HepG2 (cell line): ENCODE data around the gene XDH.

Source experiments
- CTCF ChIP-seq: sonication (generic); formaldehyde crosslinking; IDR thresholded peaks from 2 replicates; pipeline ENCODE4 v1.5.0; 2020; ENCODE audit warnings: mild to moderate bottlenecking, missing genetic modification reagents, moderate library complexity
- EP300 ChIP-seq, 3 experiments: sonication (generic) in 1 of 3; formaldehyde crosslinking in 1 of 3; IDR thresholded peaks; 2 replicates each; pipeline versions ENCODE4 v1.5.1 to v1.6.1; 2011 to 2020; ENCODE audit warnings: low read depth in 2 of 3, low read length in 2 of 3, borderline replicate concordance in 1 of 3, improper control_type of control experiment in 1 of 3, mild to moderate bottlenecking in 1 of 3, missing genetic modification reagents in 1 of 3, moderate library complexity in 1 of 3
- FOXA3 ChIP-seq: IDR thresholded peaks from 2 replicates; pipeline ENCODE4 v1.6.1; 2016; ENCODE audit warnings: missing genetic modification reagents, missing compliant biosample characterization
- GFI1 ChIP-seq: sonication (generic); formaldehyde crosslinking; IDR thresholded peaks from 2 replicates; pipeline ENCODE4 v1.5.0; 2020; ENCODE audit warnings: missing genetic modification reagents, mild to moderate bottlenecking, borderline replicate concordance
- HOXA7 ChIP-seq: sonication (generic); formaldehyde crosslinking; IDR thresholded peaks from 2 replicates; pipeline ENCODE4 v1.8.1; 2022; ENCODE audit warnings: mild to moderate bottlenecking, missing genetic modification reagents, moderate library complexity
- POLR2A ChIP-seq, 2 experiments: IDR thresholded peaks; 2 replicates each; pipeline ENCODE4 v1.6.1; 2011; ENCODE audit warnings: low read depth in 2 of 2, low read length in 2 of 2, mild to moderate bottlenecking in 1 of 2, moderate library complexity in 1 of 2; ENCODE audit not compliant: insufficient read depth in 1 of 2
- RCOR2 ChIP-seq: IDR thresholded peaks from 2 replicates; pipeline ENCODE4 v1.6.1; 2016; ENCODE audit warnings: missing biosample characterization, missing genetic modification reagents
- SRF ChIP-seq: IDR thresholded peaks from 2 replicates; pipeline ENCODE4 v1.6.1; 2011; ENCODE audit warnings: mild to moderate bottlenecking, low read depth, low read length, moderate library complexity
- ZNF589 ChIP-seq: sonication (generic); formaldehyde crosslinking; conservative IDR thresholded peaks from 2 replicates; pipeline ENCODE4 v1.8.0; 2022; ENCODE audit warnings: mild to moderate bottlenecking, moderate library complexity, missing genetic modification reagents
- ZNF720 ChIP-seq: sonication (generic); formaldehyde crosslinking; IDR thresholded peaks from 2 replicates; pipeline ENCODE4 v1.4.0; 2020; ENCODE audit warnings: missing genetic modification reagents
- TF ChIP-seq, protein P1 (sequence below): fragments of 450-650 bp; IDR thresholded peaks from 2 replicates; pipeline ENCODE4 v1.6.1; 2016
- TF ChIP-seq, protein P2 (sequence below): IDR thresholded peaks from 2 replicates; pipeline ENCODE4 v1.6.1; 2016; ENCODE audit warnings: missing compliant biosample characterization, missing genetic modification reagents, borderline replicate concordance

DNA sequence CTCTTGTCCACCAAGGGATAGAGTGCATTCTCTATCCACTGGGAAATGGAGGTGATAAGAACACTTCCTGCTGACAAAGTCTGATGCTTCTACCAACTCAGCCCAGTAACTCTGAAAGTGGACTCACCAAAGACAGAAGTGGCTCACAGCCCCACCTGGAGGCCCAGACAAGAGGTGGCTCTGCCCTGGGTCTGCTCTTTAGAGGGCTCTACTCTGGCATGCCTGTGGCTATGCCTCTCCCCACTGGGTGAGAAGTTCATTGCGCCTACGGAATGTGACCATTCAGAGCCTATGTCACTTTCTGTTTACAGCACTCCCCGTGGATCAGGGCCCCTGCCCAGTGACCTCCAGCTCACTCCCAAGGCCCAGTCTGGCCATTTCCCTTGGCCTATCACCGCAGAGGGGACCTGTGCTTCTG, 13.5 kb upstream of the XDH start:
- no peak for TF ChIP-seq RCOR2 (CRISPR knock-in tag)
- TF ChIP-seq GFI1 = no peak
- no peak for TF ChIP-seq EP300 (IDR thresholded peaks at IDR 0.05; ENCODE audit: low read depth in 2 of 2, low read length in 2 of 2)
- TF ChIP-seq EP300 (CRISPR knock-in tag; IDR thresholded peaks at IDR 0.05; ENCODE audit: borderline replicate concordance) = no peak
- no peak for TF ChIP-seq FOXA3 (CRISPR knock-in tag)
- no peak for TF ChIP-seq SRF
- no peak for TF ChIP-seq POLR2A (IDR thresholded peaks at IDR 0.05; ENCODE audit: insufficient read depth in 1 of 2, low read depth in 2 of 2, low read length in 2 of 2)
- no peak for TF ChIP-seq HOXA7
- TF ChIP-seq, protein P1, sequence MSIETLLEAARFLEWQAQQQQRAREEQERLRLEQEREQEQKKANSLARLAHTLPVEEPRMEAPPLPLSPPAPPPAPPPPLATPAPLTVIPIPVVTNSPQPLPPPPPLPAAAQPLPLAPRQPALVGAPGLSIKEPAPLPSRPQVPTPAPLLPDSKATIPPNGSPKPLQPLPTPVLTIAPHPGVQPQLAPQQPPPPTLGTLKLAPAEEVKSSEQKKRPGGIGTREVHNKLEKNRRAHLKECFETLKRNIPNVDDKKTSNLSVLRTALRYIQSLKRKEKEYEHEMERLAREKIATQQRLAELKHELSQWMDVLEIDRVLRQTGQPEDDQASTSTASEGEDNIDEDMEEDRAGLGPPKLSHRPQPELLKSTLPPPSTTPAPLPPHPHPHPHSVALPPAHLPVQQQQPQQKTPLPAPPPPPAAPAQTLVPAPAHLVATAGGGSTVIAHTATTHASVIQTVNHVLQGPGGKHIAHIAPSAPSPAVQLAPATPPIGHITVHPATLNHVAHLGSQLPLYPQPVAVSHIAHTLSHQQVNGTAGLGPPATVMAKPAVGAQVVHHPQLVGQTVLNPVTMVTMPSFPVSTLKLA = no peak
- TF ChIP-seq, protein P2, sequence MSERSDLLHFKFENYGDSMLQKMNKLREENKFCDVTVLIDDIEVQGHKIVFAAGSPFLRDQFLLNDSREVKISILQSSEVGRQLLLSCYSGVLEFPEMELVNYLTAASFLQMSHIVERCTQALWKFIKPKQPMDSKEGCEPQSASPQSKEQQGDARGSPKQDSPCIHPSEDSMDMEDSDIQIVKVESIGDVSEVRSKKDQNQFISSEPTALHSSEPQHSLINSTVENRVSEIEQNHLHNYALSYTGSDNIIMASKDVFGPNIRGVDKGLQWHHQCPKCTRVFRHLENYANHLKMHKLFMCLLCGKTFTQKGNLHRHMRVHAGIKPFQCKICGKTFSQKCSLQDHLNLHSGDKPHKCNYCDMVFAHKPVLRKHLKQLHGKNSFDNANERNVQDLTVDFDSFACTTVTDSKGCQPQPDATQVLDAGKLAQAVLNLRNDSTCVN = no peak
- TF ChIP-seq ZNF720 (CRISPR knock-in tag) = no peak
- no peak for TF ChIP-seq ZNF589 (CRISPR knock-in tag)
- TF ChIP-seq CTCF (CRISPR knock-in tag) = 0 out of 2 replicates have a peak, but pooled peaks have one; percentile 24
